Stimulated activated CD4-positive, alpha-beta T cell treated with anti-CD3 and anti-CD28 coated beads, Interleukin-1b, Interleukin-23, amount 100 ng/mL, for 48 hours (primary cell): ENCODE measurements around the gene ALB.

ENCODE experiments used
- DNase-seq: peaks from one replicate; pipeline ENCODE4 v3.0.0-alpha.2; 2020

Gene ALB

GRCh38 chr4:73452953-73453700 is 49.0 kb downstream of the ALB start:
- DNase-seq: no peak

DNA sequence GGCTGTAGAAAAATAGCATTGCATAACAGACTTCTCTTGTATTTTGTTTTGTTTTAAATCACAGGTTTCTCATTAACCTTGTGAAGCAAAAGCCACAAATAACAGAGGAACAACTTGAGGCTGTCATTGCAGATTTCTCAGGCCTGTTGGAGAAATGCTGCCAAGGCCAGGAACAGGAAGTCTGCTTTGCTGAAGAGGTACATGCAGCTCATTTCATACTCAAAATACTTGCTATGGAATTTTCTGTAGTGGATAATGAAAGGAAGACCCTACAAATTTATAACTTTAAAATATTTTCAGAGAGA is 49.6 kb downstream of the ALB start:
- DNase-seq: no peak

DNA sequence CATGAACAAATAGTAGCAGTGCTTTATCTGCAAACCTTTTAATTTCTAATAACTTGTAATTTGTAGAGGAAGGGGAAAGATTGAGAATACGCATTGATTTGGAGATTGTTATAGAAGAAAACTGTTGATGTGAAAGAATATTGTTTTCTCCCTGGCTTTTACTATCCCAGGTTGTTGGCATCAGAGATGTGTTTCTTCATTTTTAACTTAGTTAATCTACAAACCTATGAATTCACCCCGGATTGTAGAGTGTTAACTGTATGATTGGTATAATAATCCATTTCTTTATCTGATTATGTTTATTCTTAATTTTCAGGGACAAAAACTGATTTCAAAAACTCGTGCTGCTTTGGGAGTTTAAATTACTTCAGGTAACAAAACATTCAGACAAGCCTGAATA is 50.8 kb downstream of the ALB start:
- no peak for DNase-seq

DNA sequence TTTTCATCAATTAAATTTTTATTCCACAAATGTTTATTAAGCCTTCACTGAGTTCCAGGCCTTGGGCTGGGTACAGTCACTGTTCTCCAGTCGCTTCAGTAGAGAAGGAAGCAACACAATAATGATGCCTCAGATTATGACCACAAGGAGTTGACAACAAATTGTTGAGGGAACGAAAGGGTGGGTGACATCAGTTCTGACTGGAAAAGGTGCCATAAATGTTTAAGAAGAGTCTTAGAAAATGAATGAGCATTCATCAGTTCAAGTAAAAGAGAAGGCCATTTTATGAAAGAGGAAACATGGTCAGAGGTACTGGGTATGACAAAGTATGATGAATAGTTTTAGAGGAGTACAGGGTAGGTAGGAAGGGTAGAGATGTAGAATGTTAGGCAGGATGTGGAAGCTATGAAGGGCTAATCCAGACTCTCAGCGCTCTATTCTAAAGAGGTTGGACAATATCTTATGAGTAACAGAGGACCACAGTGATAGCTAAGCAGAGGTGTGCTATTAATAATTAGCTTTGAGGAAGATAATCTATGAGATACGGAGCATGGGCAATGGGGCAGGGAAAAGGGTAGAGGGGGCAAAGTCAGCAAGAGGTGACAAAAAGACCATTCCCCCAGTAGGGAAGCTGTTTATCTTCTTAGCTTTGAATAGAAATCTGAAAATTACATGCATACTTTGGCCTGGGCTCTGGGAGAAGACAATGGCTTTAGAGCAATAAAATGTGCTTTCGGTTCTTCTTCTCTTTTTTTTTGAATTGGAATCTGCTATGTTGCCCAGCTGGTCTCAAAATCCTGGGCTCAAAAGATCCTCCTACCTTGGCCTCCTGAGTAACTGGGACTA is 52.3 kb downstream of the ALB start:
- no peak for DNase-seq

DNA sequence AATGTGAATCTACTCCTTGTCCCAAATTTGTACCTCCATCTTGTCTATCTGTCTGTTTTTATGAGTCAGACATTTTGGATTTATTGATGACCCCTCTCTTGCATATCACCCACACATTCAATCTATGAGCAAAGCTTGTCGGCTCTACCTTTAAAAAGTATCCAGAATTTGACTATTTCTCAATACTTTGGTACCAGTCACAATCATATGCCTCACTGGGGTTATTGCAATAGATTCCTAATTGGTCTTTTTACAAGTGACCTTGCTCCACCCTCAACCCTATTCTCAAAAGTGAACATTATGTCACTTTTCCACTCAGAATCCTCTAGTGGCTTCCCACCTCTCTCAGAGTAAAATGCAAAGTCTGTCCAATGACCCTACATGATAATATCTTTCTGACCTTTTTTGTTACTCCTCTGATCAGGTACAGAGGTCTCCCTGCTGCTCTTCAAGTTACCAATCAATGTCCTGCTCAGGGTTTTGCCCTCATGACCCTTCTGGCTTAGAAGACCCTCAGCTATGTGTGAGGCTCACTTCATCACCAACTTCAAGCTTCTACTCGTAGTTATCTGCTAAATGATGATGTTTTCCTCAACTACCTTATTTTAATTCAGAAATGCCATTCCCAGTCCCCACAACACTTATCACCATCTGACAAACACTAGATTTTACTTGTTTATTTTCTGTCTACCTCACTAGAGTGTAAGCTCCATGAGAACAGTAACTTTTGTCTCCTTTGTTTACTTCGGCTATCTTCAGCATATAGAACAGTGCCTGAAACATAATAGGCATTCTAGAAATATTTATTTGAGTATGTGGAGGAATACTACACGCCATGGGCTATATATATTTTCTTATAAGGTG is 54.3 kb downstream of the ALB start:
- no peak for DNase-seq

DNA sequence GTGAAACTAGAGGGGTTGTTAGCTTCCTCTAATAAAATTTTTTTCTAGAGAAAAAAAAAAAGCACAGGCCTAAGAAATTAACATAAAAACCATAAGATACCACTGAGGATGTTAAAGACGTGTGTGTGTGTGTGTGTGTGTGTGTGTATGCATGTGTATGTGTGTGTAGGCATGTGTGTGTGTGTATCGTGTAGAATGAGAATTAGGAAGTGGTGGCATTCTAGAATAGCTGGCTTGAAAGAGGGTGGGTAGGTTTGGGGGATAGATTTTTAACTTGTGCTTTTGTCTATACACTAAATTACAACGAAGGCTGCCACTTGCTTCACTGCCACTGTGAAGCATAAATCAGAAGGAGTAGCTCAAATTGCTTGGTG is 54.9 kb downstream of the ALB start:
- DNase-seq: no peak

GRCh38 chr4:73460913-73461522 is 56.9 kb downstream of the ALB start:
- DNase-seq: no peak

- no peak for DNase-seq
These were observed 64.1 kb downstream of the ALB start for GRCh38 chr4:73468170-73468569.

- DNase-seq: no peak
These were observed 66.6 kb downstream of the ALB start for GRCh38 chr4:73470728-73471127.
